GM12873 (cell line): ENCODE results near the gene GABRD.

Experiments used
- TF ChIP-seq, protein P1 (sequence below): IDR thresholded peaks from 2 replicates; pipeline ENCODE4 v1.5.1; 2012; ENCODE audit warnings: low read depth, mild to moderate bottlenecking, moderate library complexity, low read length, control low read depth; ENCODE audit not compliant: insufficient read depth; ENCODE audit errors: missing control alignments

GABRD gene

DNA sequence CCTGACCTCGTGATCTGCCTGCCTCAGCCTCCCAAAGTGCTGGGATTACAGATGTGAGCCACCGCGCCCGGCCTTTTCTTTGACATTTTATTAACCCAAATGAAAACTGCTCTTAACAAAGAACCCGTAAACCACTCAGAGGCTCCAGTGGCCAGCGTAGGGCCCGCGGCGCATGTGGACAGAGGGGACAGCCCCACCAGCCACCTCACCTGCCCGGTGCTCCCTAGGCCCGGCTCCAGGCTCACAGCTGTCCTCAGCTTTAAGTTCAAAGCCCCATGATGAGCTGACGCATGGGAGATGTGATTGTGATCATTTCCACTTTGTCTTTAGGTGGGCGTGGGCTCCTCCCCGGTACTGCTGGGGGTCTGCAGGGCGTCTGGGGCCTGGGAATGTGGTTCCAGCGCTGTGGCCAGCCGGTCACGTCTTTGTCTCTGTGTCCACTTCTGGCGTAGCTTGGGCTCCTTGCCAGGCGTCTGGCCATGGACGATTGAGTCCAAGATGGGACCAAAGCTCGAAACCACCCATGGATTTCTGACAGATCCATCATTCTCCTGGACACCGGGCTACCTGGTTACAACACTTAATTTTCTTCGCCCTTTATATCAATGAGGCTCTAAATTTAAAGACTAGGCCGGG, 37.9 kb downstream of the GABRD start:
- TF ChIP-seq, protein P1, sequence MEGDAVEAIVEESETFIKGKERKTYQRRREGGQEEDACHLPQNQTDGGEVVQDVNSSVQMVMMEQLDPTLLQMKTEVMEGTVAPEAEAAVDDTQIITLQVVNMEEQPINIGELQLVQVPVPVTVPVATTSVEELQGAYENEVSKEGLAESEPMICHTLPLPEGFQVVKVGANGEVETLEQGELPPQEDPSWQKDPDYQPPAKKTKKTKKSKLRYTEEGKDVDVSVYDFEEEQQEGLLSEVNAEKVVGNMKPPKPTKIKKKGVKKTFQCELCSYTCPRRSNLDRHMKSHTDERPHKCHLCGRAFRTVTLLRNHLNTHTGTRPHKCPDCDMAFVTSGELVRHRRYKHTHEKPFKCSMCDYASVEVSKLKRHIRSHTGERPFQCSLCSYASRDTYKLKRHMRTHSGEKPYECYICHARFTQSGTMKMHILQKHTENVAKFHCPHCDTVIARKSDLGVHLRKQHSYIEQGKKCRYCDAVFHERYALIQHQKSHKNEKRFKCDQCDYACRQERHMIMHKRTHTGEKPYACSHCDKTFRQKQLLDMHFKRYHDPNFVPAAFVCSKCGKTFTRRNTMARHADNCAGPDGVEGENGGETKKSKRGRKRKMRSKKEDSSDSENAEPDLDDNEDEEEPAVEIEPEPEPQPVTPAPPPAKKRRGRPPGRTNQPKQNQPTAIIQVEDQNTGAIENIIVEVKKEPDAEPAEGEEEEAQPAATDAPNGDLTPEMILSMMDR = no peak

DNA sequence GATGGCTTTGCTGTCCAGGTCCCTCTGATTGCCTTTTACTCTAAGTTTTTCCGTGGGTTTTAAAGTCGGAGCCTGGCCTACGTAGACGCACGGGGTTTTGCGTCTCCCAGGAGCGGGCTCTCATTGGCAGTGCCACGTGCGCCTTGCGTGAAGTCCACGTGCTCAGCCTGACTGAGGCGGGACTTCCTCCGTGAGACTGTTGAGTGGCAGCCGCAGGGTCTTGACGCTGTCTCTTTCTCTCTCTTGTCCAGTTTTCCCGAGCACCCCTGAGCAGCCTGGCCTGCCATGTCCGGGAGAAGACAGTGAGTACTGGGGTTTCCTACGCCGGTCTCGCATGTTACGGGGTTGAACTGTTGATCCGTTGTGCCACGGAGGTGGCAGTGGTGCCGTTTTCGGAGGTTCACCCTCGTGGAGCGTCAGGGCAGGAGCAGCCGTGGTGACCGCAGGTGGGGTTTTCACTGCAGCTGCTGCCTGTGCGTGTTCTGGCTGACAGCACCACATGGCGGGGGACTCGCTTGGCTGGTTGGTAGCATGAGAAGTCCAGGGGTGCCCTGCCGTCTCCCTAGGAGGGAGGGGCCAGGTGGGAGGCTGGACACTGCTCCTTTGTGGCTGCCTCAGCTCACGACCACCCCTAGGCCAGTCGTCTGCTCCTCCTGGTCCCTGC, 40.3 kb downstream of the GABRD start:
- TF ChIP-seq, protein P1 = no peak

DNA sequence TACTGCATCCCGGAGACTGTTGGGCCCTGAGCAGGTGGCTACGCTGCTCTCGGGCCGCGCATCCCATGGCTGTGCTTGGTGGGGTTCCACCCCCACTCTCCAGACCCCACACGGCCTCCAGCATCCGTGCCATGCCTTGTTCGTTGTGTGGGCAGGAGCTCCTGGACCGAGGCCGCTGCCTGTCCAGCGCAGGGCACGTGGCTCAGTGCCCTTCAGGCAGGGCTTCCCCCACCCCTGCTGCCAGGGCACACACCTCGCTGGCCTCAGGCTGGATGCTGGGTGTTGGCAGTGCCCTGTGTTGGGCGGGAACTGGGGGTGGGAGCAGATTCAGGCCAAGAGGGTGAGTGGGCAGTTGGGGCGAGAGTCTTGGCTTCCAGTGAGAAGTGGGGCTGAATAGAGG, 40.9 kb downstream of the GABRD start:
- TF ChIP-seq, protein P1 = no peak

DNA sequence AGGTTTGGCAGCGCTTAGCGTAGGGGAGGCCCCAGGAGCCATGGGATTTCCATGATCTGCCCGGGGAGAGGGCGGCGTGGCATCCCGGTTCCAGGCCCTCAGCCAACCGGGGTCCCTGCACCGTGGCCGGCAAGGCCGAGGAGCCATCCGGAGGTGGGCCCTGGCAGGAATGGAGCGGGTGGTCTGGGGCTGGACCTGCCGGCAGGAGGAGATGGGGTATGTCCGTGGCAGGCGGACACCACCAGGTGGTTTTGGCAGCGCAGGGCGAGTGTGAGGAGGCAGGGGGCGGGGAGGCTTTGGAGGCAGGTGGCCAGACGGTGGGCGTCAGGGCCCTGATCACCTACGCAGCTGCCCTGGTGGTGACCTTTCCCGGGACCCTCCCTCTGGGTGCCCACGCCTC, 41.4 kb downstream of the GABRD start:
- TF ChIP-seq, protein P1 = no peak

DNA sequence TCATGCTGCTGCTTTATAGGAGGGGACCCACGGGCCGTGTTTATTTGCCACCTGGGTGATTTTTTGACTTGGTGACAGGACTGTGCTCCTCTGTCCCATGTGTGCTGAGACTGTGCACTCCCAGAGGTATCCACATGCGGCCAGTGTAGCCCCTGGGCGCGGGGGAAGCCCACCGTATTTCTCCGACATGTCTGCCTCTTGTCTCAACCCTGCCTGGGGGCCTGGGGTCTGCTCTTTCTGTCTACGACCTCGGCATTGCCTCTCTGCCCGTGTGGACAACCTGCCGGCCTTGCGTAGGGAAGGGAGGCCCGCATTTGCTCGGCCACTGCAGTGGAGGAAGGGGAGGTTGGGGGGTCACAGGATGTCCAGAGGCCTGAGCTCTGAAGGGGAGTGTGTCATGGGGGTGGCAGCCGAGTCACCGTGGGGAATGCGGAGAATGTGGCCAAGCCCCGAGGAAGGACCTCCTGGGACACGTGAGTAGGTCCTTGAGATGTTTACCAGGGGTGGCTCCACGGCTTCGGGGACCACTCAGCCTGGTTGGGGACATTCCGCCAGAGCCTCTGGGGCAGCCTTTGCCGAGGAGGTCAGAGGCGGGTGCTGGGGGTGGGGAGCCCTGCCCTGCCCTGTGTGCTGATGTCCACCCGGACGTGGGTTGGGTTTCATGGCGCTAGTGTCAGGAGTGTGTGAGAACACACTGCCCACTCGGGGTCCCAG, 42.1 kb downstream of the GABRD start:
- TF ChIP-seq, protein P1 = no peak

DNA sequence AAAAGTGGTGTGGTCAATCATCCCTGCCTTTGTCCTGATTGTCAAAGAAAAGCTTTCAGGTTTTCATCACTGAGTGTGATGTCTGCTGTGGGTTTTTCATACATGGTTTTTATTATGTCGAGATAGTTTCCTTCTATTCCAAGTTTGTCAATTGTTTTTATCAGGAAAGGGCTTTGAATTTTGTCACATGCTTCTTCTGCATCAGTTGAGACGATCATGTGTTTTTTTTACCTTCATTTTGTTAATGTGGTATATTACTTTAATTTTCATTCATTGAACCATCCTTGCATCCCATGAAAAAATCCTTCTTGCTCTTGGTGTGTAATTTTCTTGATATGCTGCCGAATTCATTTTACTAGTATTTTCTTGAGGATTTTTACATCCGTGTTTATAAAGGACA, 46.6 kb downstream of the GABRD start:
- TF ChIP-seq, protein P1 = no peak

DNA sequence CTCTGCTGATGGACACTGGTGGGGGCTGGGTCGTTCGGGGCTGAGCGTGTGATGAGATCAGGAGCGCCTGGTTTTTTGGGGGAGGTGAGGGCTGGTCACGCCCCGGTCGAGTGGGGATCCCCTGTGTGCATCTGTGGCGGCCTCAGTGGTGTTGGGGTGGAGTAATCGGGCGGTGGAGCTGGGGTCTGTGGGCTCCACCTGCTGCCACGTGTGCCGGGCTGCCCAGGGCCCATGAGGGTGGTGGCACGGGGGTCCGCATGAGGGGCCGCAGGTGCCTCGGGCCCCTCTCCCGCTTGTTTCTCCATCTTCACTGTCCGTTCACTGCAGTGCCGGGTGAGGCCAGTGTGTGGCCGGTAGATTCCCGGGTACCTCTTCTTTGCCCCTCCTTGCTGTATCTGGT, 48.2 kb downstream of the GABRD start:
- TF ChIP-seq, protein P1 = no peak
